Hepatocyte (in vitro differentiated cells): Measurements from ENCODE around the gene CTNNA2. TPM values are rescaled to one million over a fixed set of nuclear protein-coding genes. Genes with fewer than 3 reads are reported as not detected.

Experiments
- DNase-seq: peaks from one replicate; pipeline ENCODE4 v3.0.0-alpha.2; 2016; ENCODE audit warnings: low spot score
- H2AFZ ChIP-seq: fragments of 200-600 bp; sonication (generic); 2 replicates; pipeline ENCODE4 v1.6.0; 2016; ENCODE audit warnings: antibody characterized with exemption, mild to moderate bottlenecking
- H3K27ac ChIP-seq: fragments of 200-600 bp; sonication (generic); 2 replicates; pipeline ENCODE4 v1.5.1; 2016; ENCODE audit warnings: mild to moderate bottlenecking
- H3K27me3 ChIP-seq: fragments of 200-600 bp; sonication (generic); 2 replicates; pipeline ENCODE4 v1.6.1; 2016
- H3K36me3 ChIP-seq: fragments of 200-600 bp; sonication (generic); replicated peaks from 2 replicates; pipeline ENCODE4 v1.5.1; 2016; ENCODE audit warnings: low read depth; ENCODE audit not compliant: insufficient read depth
- H3K4me1 ChIP-seq: fragments of 200-600 bp; sonication (generic); 2 replicates; pipeline ENCODE4 v1.5.1; 2016; ENCODE audit warnings: mild to moderate bottlenecking, moderate library complexity; ENCODE audit not compliant: insufficient read depth
- H3K4me2 ChIP-seq: fragments of 200-600 bp; sonication (generic); 2 replicates; pipeline ENCODE4 v1.6.0; 2016
- H3K4me3 ChIP-seq: fragments of 200-600 bp; sonication (generic); 2 replicates; pipeline ENCODE4 v1.5.1; 2016; ENCODE audit warnings: mild to moderate bottlenecking
- H3K79me2 ChIP-seq: fragments of 200-600 bp; sonication (generic); 2 replicates; pipeline ENCODE4 v1.6.0; 2017; ENCODE audit warnings: mild to moderate bottlenecking
- H3K9me2 ChIP-seq: fragments of 200-600 bp; sonication (generic); replicated peaks from 2 replicates; pipeline ENCODE4 v1.6.0; 2017; ENCODE audit warnings: mild to moderate bottlenecking; ENCODE audit not compliant: insufficient read depth
- H3K9me3 ChIP-seq: fragments of 200-600 bp; sonication (generic); 2 replicates; pipeline ENCODE4 v1.5.1; 2016; ENCODE audit warnings: low read depth, mild to moderate bottlenecking
- H4K20me1 ChIP-seq: fragments of 200-600 bp; sonication (generic); 2 replicates; pipeline ENCODE4 v1.6.0; 2016; ENCODE audit warnings: mild to moderate bottlenecking; ENCODE audit not compliant: insufficient read depth, poor library complexity, severe bottlenecking
- EZH2 ChIP-seq: fragments of 200-600 bp; sonication (generic); IDR thresholded peaks from 2 replicates; pipeline ENCODE4 v1.6.1; 2016; ENCODE audit warnings: antibody characterized with exemption, mild to moderate bottlenecking, borderline replicate concordance
- EZH2phosphoT487 ChIP-seq: fragments of 200-600 bp; sonication (generic); IDR thresholded peaks from one replicate; pipeline ENCODE4 v1.6.1; 2018; ENCODE audit warnings: antibody characterized with exemption, mild to moderate bottlenecking, low read depth, moderate library complexity; ENCODE audit not compliant: unreplicated experiment, severe bottlenecking
- WGBS: methylation state at CpG from one replicate; pipeline ENCODE4 v1.1.6; 2016; ENCODE audit warnings: low lambda C conversion rate; ENCODE audit errors: missing lambda C conversion rate; 5-methylcytosine and 5-hydroxymethylcytosine counted together
- polyA plus RNA-seq: library from polyadenylated mRNA; unstranded; fragments of >200 nt; fragmentation: Nextera tagmentation; extraction: Ambion mirVana; gene quantifications from 2 replicates; pipeline ENCODE4 v1.2.1, GENCODE V29; 2016
- total RNA-seq: library from RNA; depleted of rRNA; stranded (reverse); fragments of >200 nt; gene quantifications from 2 replicates; pipeline ENCODE4 v1.2.3, GENCODE V29; 2014
- TF ChIP-seq, protein P1 (sequence below): fragments of 200-600 bp; sonication (generic); IDR thresholded peaks from 2 replicates; pipeline ENCODE4 v1.5.1; 2016; ENCODE audit warnings: antibody characterized with exemption, mild to moderate bottlenecking; ENCODE audit not compliant: poor library complexity

Gene CTNNA2
- total and polyA plus RNA-seq, 2 experiments from 2014 or later = 0.79 to 4.4 TPM

GRCh38 chr2:80651435-80651834, 1138.6 kb downstream of the CTNNA2 start:
- no peaks in the 10 kb centered on the region for H3K27me3 ChIP-seq
- no peaks in the 10 kb centered on the region for H3K9me2 ChIP-seq
- H3K79me2 ChIP-seq = no peaks in the 10 kb centered on the region
- no peaks in the 10 kb centered on the region for H3K9me3 ChIP-seq
- no peaks in the 10 kb centered on the region for H3K36me3 ChIP-seq
- no peak overlapping the region for H3K4me2 ChIP-seq
- no peak overlapping the region for H2AFZ ChIP-seq
- DNase-seq = no peak
- no peak overlapping the region for H3K27ac ChIP-seq
- 94% methylated on average over 1 of the region's 1 CpG for WGBS
- no peaks in the 10 kb centered on the region for H3K4me1 ChIP-seq
- H3K4me3 ChIP-seq = no peak overlapping the region
- TF ChIP-seq, protein P1, sequence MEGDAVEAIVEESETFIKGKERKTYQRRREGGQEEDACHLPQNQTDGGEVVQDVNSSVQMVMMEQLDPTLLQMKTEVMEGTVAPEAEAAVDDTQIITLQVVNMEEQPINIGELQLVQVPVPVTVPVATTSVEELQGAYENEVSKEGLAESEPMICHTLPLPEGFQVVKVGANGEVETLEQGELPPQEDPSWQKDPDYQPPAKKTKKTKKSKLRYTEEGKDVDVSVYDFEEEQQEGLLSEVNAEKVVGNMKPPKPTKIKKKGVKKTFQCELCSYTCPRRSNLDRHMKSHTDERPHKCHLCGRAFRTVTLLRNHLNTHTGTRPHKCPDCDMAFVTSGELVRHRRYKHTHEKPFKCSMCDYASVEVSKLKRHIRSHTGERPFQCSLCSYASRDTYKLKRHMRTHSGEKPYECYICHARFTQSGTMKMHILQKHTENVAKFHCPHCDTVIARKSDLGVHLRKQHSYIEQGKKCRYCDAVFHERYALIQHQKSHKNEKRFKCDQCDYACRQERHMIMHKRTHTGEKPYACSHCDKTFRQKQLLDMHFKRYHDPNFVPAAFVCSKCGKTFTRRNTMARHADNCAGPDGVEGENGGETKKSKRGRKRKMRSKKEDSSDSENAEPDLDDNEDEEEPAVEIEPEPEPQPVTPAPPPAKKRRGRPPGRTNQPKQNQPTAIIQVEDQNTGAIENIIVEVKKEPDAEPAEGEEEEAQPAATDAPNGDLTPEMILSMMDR = no peak
- TF ChIP-seq EZH2phosphoT487 = no peak
- TF ChIP-seq EZH2 = no peak
- no peaks in the 10 kb centered on the region for H4K20me1 ChIP-seq

GRCh38 chr2:80655265-80655664, 1142.4 kb downstream of the CTNNA2 start:
- TF ChIP-seq, protein P1 = no peak
- no peak for TF ChIP-seq EZH2phosphoT487
- no peak for TF ChIP-seq EZH2
- no peaks in the 10 kb centered on the region for H3K9me3 ChIP-seq
- 76% methylated on average over 1 of the region's 1 CpG for WGBS

GRCh38 chr2:80670763-80671162, 1157.9 kb downstream of the CTNNA2 start:
- Histone ChIP-seq H3K9me3 (no peaks in the 10 kb centered on the region), H3K79me2 (no peaks in the 10 kb centered on the region)
- WGBS = 22% methylated on average over 4 of the region's 4 CpGs

More at GRCh38 chr2:80655265-80655664, 1142.4 kb downstream of the CTNNA2 start:
- no peak overlapping the region for H3K27ac ChIP-seq
- H3K27me3 ChIP-seq = no peaks in the 10 kb centered on the region
- H3K4me1 ChIP-seq = no peaks in the 10 kb centered on the region
- H2AFZ ChIP-seq = no peak overlapping the region
- H3K9me2 ChIP-seq = no peaks in the 10 kb centered on the region
- no peaks in the 10 kb centered on the region for H3K79me2 ChIP-seq
- no peaks in the 10 kb centered on the region for H4K20me1 ChIP-seq
- no peak for DNase-seq
- H3K36me3 ChIP-seq = no peaks in the 10 kb centered on the region
- no peak overlapping the region for H3K4me3 ChIP-seq
- no peak overlapping the region for H3K4me2 ChIP-seq

More at GRCh38 chr2:80670763-80671162, 1157.9 kb downstream of the CTNNA2 start:
- Histone ChIP-seq H3K27me3 (no peaks in the 10 kb centered on the region), H4K20me1 (no peaks in the 10 kb centered on the region), H3K36me3 (no peaks in the 10 kb centered on the region), H3K9me2 (no peaks in the 10 kb centered on the region), H3K4me3 (no peak overlapping the region), H2AFZ (no peak overlapping the region), H3K4me1 (no peaks in the 10 kb centered on the region), H3K27ac (no peak overlapping the region), H3K4me2 (no peak overlapping the region)
- TF ChIP-seq, protein P1 = no peak
- TF ChIP-seq EZH2phosphoT487 (no peak), EZH2 (no peak)
- no peak for DNase-seq
